ENCODE data around the gene SAT1.

The SAT1 gene

GRCh38 chrX:23779025-23779424, 3.9 kb upstream of the SAT1 start:
- DNase-seq: no peak

GRCh38 chrX:23782455-23782854, 518 bp upstream of the SAT1 start:
- no peak for DNase-seq

DNA sequence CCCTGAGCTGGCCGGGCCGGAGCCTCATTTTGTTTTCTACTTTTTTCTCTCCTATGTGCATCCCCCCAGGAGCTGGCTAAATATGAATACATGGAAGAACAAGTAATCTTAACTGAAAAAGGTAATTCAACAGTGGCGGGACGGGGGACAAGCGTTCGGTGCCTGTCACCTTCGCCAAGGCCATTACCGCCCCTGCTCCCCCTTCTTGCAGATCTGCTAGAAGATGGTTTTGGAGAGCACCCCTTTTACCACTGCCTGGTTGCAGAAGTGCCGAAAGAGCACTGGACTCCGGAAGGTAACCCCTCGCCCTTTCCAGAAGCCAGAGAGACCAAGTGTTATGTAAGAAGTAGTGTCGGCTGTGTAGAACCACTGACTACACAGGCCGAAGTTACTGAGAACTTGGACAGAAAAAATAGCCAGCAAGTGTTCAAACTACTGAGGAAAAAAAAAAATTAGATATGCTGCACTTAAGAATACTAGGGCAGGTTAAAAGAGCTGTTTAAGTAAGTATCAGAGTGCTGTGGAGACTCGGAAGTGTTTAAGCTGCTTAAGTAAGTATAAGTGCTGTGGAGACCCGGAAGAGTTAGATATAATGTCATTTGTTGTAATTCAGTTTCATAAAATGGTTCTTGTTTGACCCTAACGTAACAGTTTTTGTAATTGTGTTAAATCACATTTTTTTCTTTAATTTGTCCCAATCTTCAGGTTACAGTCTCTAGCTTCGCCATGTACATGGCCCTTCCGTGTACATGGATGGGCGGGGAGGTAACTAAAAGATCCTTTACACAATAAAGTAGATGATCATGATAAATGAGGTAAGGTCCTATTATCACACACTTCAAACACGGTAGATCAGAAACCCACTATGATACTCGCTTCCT, 856 bp downstream of the SAT1 start:
- DNase-seq: no peak

DNA sequence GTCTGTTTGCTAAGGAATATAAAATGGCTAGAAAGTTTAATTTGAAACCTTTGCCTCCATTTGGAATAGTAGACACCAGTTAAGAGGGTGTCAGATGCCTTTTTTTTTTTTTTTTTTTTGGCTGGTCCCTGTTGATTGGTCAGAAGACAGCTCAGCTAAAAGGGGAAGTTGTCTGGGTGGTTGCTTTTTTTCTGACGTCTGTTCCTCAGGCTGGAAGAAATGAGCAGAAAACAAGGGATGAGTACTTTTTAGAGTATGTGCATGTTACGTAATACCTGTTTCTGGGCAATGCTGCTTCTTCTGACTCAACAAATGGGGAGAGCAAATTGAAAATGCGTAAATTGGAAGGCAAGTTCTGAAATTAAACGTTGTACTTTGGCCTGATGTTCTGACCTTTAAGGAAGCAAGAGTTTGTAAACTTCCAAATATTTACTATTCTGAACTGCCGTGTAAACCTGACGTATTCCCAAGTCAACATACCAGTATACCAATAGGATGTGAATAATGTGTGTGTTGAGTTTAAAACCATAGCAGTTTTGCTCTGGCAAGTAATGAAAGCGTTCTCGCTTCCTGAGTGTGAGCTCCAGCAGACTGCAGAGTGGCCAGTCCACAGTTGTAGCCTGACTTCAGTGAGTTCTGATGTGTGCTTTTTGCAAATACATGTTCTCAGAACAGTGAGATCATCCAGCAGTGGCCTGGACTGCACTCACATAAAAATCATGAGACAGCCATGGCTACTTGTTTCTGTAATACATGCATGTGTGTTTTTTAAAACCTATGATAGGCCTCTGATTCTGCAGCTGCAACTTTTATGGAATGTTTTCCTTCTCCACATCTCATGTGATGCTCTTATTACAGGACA, 1.7 kb downstream of the SAT1 start:
- no peak for DNase-seq

GRCh38 chrX:23785580-23785979, 2.6 kb downstream of the SAT1 start:
- no peak for DNase-seq

- DNase-seq: no peak
Observed at GRCh38 chrX:23786268-23786815, 3.4 kb downstream of the SAT1 start.

GRCh38 chrX:23787745-23788118, 4.8 kb downstream of the SAT1 start:
- no peak for DNase-seq

DNA sequence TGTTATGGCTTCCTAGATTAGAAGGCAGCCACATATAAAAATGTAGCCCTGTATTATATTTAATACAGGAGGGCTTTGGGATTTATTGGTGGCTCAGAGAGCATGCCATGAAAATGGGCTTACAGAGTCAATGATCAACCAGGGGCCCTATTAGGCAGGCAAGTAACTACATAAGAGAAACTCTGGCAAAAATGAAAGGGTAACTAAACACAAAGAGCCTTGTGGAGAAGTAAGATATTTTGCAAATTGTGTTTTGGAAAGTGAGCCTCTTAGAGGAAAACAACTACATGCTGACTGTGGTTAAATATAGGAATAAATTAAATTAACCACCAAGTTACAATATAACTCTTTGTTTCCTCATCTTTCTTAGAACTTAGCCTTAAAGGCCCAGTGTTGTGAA, 5.5 kb downstream of the SAT1 start:
- DNase-seq: no peak

DNA sequence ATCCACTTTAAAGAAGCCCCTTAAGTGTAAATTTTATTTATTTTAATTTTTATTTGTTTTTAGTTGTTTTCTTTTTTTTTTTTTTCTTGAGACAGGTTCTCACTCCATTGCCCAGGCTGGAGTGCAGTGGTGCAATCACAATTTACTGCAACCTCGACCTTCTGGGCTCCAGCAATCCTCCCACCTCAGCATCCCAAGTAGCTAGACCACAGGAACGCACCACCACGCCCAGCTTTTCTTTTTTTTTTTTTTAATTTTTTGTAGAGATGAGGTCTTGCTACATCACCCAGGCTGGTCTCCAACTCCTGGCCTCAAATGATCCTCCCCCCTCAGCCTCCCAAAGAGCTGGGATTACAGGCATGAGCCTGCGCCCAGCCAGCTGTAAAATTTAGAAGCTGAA, 6.0 kb downstream of the SAT1 start:
- no peak for DNase-seq

GRCh38 chrX:23789386-23790154, 6.6 kb downstream of the SAT1 start:
- no peak for DNase-seq

DNA sequence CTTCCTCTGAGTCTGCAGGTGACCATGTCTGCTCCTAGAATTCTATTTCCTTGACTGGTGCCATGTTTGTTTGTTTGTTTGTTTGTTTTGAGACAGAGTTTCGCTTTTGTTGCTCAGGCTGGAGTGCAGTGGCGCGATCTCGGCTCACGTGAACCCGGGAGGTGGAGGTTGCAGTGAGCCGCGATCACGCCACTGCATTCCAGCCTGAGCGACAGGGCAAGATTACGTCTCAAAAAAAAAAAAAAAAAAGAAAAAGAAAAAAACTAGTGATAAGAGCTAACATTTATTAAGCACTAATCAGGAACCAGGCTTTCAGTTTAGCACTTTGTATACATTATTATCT, 7.2 kb downstream of the SAT1 start:
- no peak for DNase-seq

- DNase-seq: peak; percentile 15
Observed at GRCh38 chrX:23792861-23793553, 10.0 kb downstream of the SAT1 start.

DNA sequence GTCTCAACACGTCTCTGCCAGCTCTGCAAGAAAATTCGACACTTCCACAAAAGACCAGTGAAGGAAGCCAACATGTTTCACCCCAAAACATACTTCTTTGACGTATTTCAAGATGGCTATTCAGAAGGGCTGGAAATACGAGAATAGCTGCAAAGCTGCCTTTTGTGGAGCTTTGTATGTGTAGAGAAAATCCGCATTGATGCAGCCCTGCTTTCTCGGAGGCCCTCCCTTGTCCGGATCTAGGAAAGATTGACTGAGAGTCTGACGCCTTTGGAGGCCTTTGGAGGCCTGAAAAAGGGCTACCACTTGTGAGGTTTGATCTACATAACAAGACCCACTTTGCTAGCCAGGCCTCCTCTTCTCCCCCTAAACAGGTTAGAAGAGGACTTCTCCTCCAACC, 12.2 kb downstream of the SAT1 start:
- DNase-seq: no peak

GRCh38 chrX:23797371-23798128, 14.6 kb downstream of the SAT1 start:
- DNase-seq: no peak

- no peak for DNase-seq
Observed at GRCh38 chrX:23799469-23800065, 16.6 kb downstream of the SAT1 start.

DNA sequence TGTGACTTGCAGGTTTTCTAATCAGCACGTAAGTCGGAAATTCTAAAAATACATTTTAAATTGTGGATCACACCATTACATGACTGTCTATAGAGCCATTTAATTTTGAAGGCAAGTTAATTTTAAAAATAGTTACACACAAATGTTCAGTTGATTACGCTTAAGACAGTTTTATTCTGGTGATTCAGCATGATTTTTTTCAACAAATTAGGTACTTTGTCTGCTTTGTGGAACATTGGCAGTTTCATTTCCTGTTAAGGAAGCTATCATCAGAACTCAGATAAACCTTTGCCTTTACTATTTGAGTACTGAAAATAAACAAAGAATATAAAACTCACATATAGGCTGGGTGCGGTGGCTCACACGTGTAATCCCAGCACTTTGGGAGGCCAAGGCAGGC, 19.5 kb downstream of the SAT1 start:
- DNase-seq: no peak

- no peak for DNase-seq
Observed at GRCh38 chrX:23803931-23804381, 21.0 kb downstream of the SAT1 start.

GRCh38 chrX:23804578-23804977, 21.6 kb downstream of the SAT1 start:
- DNase-seq: no peak

DNA sequence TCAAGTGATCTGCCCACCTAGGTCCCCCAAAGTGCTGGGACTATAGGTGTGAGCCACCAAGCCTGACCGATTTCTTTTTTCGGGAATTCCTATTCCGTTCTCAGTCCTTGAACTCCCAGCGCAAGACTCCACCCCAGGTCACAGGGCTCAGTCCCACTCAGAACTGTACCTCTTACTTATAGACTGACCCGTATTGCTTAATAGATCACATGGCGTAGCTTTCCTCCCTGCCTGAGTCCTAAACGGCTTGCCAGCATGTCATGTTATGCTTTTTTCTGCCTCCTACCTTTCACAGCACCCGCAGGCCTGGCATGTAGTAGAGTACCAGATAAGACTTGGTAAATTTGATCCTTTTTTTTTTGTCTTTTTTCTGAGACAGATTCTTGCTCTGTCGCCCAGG, 22.4 kb downstream of the SAT1 start:
- no peak for DNase-seq

DNA sequence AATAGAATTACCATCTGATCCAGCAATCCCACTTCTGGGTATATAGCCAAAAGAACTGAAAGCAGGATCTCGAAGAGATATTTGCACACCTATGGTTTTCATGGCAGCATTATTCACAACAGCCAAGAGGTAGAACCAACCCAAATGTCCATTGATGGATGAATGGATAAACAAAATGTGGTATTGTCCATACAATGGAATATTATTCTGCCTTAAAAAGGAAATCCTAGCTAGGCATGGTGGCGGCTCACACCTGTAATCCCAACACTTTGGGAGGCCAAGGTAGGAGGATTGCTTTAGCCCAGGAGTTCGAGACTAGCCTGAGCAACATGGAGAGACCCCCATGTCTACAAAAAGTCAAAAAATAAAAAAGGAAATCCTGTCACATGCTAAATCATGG, 27.3 kb downstream of the SAT1 start:
- no peak for DNase-seq

- DNase-seq: no peak
Observed at GRCh38 chrX:23811108-23811651, 28.2 kb downstream of the SAT1 start.

Data from NCI-H187 treated with DMSO at 0.1 percent for 48 hours (cell line).